Natural killer cell (primary cell): ENCODE data around the gene MRPL24. TPM values are rescaled to one million over a fixed set of nuclear protein-coding genes. Genes with fewer than 3 reads are reported as not detected.

Experiments
- ATAC-seq, 3 donors: fragments of 150-1000 bp in 2 of 3; fragments of 200-7000 bp in 1 of 3; cut with Tn5 transposase; 1 replicate in 1 of 3; 2 replicates in 2 of 3; pipeline ENCODE4 v1.10.0; 2021; ENCODE audit warnings: mild to moderate bottlenecking in 2 of 3, moderate library complexity in 2 of 3
- DNase-seq, 2 donors: peaks; one replicate each; pipeline versions ENCODE4 v3.0.0 to v3.0.0-alpha.2; 2013 to 2021; ENCODE audit warnings: mixed read lengths in 1 of 2
- H3K27ac ChIP-seq: one replicate; pipeline ENCODE4 v1.5.1; 2013; ENCODE audit warnings: mild to moderate bottlenecking, low read length
- H3K27me3 ChIP-seq: one replicate; pipeline ENCODE4 v1.6.1; 2013; ENCODE audit warnings: low read length; ENCODE audit not compliant: control insufficient read depth, insufficient read depth
- H3K36me3 ChIP-seq: one replicate; pipeline ENCODE4 v1.6.1; 2013; ENCODE audit warnings: low read length; ENCODE audit not compliant: control insufficient read depth, insufficient read depth
- H3K4me1 ChIP-seq: one replicate; pipeline ENCODE4 v1.6.1; 2013; ENCODE audit warnings: low read length; ENCODE audit not compliant: control insufficient read depth, insufficient read depth
- H3K4me3 ChIP-seq: one replicate; pipeline ENCODE4 v1.5.1; 2013; ENCODE audit warnings: low read length
- H3K9me3 ChIP-seq: one replicate; pipeline ENCODE4 v1.6.1; 2013; ENCODE audit warnings: low read length; ENCODE audit not compliant: control insufficient read depth, insufficient read depth
- H3K27ac Mint-ChIP-seq, 2 donors: one replicate each; pipeline ENCODE4 v1.8.0; 2022; ENCODE audit warnings: mild to moderate bottlenecking in 2 of 2, mixed read lengths in 2 of 2, moderate library complexity in 1 of 2
- H3K27me3 Mint-ChIP-seq, 2 donors: one replicate each; pipeline ENCODE4 v1.8.0; 2022; ENCODE audit warnings: low read depth in 2 of 2, mixed read lengths in 2 of 2
- H3K36me3 Mint-ChIP-seq: one replicate; pipeline ENCODE4 v1.8.0; 2022; ENCODE audit warnings: mixed read lengths
- H3K4me1 Mint-ChIP-seq, 2 donors: one replicate each; pipeline ENCODE4 v1.8.0; 2022; ENCODE audit warnings: mixed read lengths in 2 of 2
- H3K4me3 Mint-ChIP-seq: one replicate; pipeline ENCODE4 v1.8.0; 2022; ENCODE audit warnings: mild to moderate bottlenecking, moderate library complexity, mixed read lengths
- H3K9me3 Mint-ChIP-seq, 2 donors: one replicate each; pipeline ENCODE4 v1.8.0; 2022; ENCODE audit warnings: mixed read lengths in 2 of 2
- WGBS: methylation state at CpG from one replicate; pipeline ENCODE4 v1.1.7; 2013; ENCODE audit warnings: missing lambda C conversion rate; ENCODE audit not compliant: insufficient coverage; 5-methylcytosine and 5-hydroxymethylcytosine counted together
- intact Hi-C: fragments of 100-400 bp; cut with micrococcal nuclease; formaldehyde crosslinking; loops from one replicate; pipeline ENCODE4 v1.14.2; 2022
- total RNA-seq, 4 donors: library from RNA; stranded (reverse); fragments of 120-200 nt in 1 of 4; gene quantifications; one replicate each; pipeline versions ENCODE4 v1.2.3 to v1.2.4, GENCODE V29; 2013 to 2022
- TF ChIP-seq, protein P1 (sequence below): fragments of 200-600 bp; IDR thresholded peaks from one replicate; pipeline ENCODE4 v1.8.0; 2022; ENCODE audit warnings: antibody characterized with exemption

The MRPL24 gene
- total RNA-seq, 3 donors from 2014 or later (not counting 1 experiment from before 2014, with no cell fraction given), result 15.9 to 19.7 (median 18.7) TPM

DNA sequence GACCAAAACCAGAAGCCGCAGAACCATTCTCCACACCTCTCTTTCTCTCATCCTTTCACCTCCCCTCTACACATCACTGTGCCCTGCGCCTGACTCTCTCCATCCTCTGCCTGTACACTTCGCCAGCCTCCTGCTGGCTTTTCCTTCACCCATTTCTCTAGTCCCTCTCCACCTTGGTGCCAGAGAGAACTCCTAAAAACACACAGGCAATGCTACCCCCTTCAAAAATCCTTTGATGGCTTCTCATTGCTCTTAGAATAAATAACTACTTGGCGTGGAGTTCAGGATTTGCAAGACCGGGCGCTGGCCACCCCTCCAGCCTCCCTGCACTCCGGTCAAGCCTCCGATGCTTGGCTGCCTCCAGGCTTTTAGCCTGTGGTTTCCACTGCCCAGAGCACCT is 44.1 kb downstream of the MRPL24 start:
- DNase-seq (no peak), ATAC-seq (no peak)
- WGBS, result 95% methylated on average over 8 of the region's 8 CpGs
- no peaks in the 10 kb centered on the region for H3K4me1 ChIP-seq
- TF ChIP-seq, protein P1, sequence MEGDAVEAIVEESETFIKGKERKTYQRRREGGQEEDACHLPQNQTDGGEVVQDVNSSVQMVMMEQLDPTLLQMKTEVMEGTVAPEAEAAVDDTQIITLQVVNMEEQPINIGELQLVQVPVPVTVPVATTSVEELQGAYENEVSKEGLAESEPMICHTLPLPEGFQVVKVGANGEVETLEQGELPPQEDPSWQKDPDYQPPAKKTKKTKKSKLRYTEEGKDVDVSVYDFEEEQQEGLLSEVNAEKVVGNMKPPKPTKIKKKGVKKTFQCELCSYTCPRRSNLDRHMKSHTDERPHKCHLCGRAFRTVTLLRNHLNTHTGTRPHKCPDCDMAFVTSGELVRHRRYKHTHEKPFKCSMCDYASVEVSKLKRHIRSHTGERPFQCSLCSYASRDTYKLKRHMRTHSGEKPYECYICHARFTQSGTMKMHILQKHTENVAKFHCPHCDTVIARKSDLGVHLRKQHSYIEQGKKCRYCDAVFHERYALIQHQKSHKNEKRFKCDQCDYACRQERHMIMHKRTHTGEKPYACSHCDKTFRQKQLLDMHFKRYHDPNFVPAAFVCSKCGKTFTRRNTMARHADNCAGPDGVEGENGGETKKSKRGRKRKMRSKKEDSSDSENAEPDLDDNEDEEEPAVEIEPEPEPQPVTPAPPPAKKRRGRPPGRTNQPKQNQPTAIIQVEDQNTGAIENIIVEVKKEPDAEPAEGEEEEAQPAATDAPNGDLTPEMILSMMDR, result no peak
- no peaks in the 10 kb centered on the region for H3K36me3 ChIP-seq
- H3K27ac ChIP-seq, result no peak overlapping the region
- Mint-ChIP-seq H3K4me1 (peaks cover 0 to 15% of the 10 kb centered on the region in 2 donors), H3K27me3 (peaks cover 35 to 38% of the 10 kb centered on the region in 2 donors), H3K36me3 (no peaks in the 10 kb centered on the region), H3K4me3 (no peak overlapping the region), H3K9me3 (no peaks in the 10 kb centered on the region), H3K27ac (no peak overlapping the region)
- H3K9me3 ChIP-seq, result no peaks in the 10 kb centered on the region
- intact Hi-C loops, result no loop called here
- peaks cover 31% of the 10 kb centered on the region for H3K27me3 ChIP-seq
- H3K4me3 ChIP-seq, result no peak overlapping the region

DNA sequence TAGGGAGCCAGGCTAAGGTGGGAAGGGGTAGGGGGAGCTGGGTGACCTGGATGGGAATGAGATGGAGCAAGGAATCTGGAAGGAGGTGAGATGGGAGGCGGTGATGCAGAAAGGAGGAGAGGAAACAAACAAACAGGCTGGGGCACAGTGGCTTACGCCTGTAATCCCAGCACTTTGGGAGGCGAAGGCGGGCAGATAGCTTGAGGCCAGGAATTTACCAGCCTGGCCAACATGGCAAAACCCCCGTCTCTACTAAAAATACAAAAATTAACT is 46.3 kb downstream of the MRPL24 start:
- H3K4me1 Mint-ChIP-seq, result peaks cover 2 to 17% of the 10 kb centered on the region in 2 donors
- DNase-seq, result no peak
- no peak for ATAC-seq
- H3K4me3 ChIP-seq, result no peak overlapping the region
- H3K27ac ChIP-seq, result no peak overlapping the region
- peaks cover 41% of the 10 kb centered on the region for H3K27me3 ChIP-seq
- intact Hi-C loops, result no loop called here
- no peaks in the 10 kb centered on the region for H3K9me3 Mint-ChIP-seq
- H3K4me3 Mint-ChIP-seq, result no peak overlapping the region
- TF ChIP-seq, protein P1, result no peak
- H3K27me3 Mint-ChIP-seq, result peaks cover 41 to 47% of the 10 kb centered on the region in 2 donors
- 93% methylated on average over 5 of the region's 5 CpGs for WGBS
- no peaks in the 10 kb centered on the region for H3K36me3 ChIP-seq
- H3K9me3 ChIP-seq, result no peaks in the 10 kb centered on the region
- peaks cover 3% of the 10 kb centered on the region for H3K4me1 ChIP-seq
- no peaks in the 10 kb centered on the region for H3K36me3 Mint-ChIP-seq
- no peak overlapping the region for H3K27ac Mint-ChIP-seq

- no peak overlapping the region for H3K4me3 Mint-ChIP-seq
- H3K27ac ChIP-seq, result no peak overlapping the region
- peaks cover 7 to 21% of the 10 kb centered on the region in 2 donors for H3K4me1 Mint-ChIP-seq
- no peaks in the 10 kb centered on the region for H3K9me3 ChIP-seq
- H3K27me3 ChIP-seq, result peaks cover 43% of the 10 kb centered on the region
- H3K4me1 ChIP-seq, result peaks cover 7% of the 10 kb centered on the region
- TF ChIP-seq, protein P1, result no peak
- intact Hi-C loops, result loop anchor here (2.0 kb wide), 1 partner anchor 13 kb away; no protein-coding TSS in a partner anchor
- ATAC-seq (no peak), DNase-seq (no peak)
- no peaks in the 10 kb centered on the region for H3K36me3 ChIP-seq
- H3K4me3 ChIP-seq, result no peak overlapping the region
- H3K36me3 Mint-ChIP-seq, result no peaks in the 10 kb centered on the region
- no peak overlapping the region for H3K27ac Mint-ChIP-seq
- WGBS, result 86% methylated on average over 11 of the region's 12 CpGs
- H3K9me3 Mint-ChIP-seq, result no peaks in the 10 kb centered on the region
- H3K27me3 Mint-ChIP-seq, result peaks cover 47 to 48% of the 10 kb centered on the region in 2 donors
Measured at GRCh38 chr1:156693848-156694689, 46.8 kb downstream of the MRPL24 start.
